ENCODE results near the gene MS4A4E. TPM values are rescaled to one million over a fixed set of nuclear protein-coding genes. Genes with fewer than 3 reads are reported as not detected.

The MS4A4E gene
- total RNA-seq (2022; extraction: Qiagen RNA extraction; ENCODE audit: low read depth) = not detected in 5 replicates

GRCh38 chr11:60242740-60243239, at the start of gene MS4A4E:
MS4A4E (minus strand) TSS chr11:60243137; CDS start chr11:60230055, 13,082 bp downstream.

GRCh38 chr11:60280412-60280811, 37.5 kb upstream of the MS4A4E start, which contains the start of gene MS4A4A:
MS4A4A (plus strand) TSS chr11:60280666; CDS start chr11:60280676, 10 bp downstream.

GRCh38 chr11:60182541-60183330, 60.2 kb downstream of the MS4A4E start, which contains the start of gene MS4A6A:
MS4A6A (minus strand) TSS chr11:60183083; CDS start chr11:60181727, 1,356 bp downstream.

Other genes starting within 250 kb of the MS4A4E start
- gene OOSP4B, start 226.0 kb downstream of the MS4A4E start, total RNA-seq (2022; extraction: Qiagen RNA extraction; ENCODE audit: low read depth) = not detected in 5 replicates
- not detected in 5 replicates for gene OOSP2, start 202.7 kb downstream of the MS4A4E start, total RNA-seq (2022; extraction: Qiagen RNA extraction; ENCODE audit: low read depth)
- gene MS4A3, start 186.5 kb downstream of the MS4A4E start, total RNA-seq (2022; extraction: Qiagen RNA extraction; ENCODE audit: low read depth) = not detected in 5 replicates
- gene MS4A2, start 154.5 kb downstream of the MS4A4E start, total RNA-seq (2022; extraction: Qiagen RNA extraction; ENCODE audit: low read depth) = not detected in 5 replicates
- not detected in 5 replicates for gene MS4A6A, start 60.1 kb downstream of the MS4A4E start, total RNA-seq (2022; extraction: Qiagen RNA extraction; ENCODE audit: low read depth)
- gene MS4A4A, start 37.5 kb upstream of the MS4A4E start, total RNA-seq (2022; extraction: Qiagen RNA extraction; ENCODE audit: low read depth) = not detected in 5 replicates
- gene MS4A6E, start 84.1 kb upstream of the MS4A4E start, total RNA-seq (2022; extraction: Qiagen RNA extraction; ENCODE audit: low read depth) = not detected in 5 replicates
- gene MS4A7, start 135.4 kb upstream of the MS4A4E start, total RNA-seq (2022; extraction: Qiagen RNA extraction; ENCODE audit: low read depth) = not detected in 5 replicates
- gene MS4A14, start 153.3 kb upstream of the MS4A4E start, total RNA-seq (2022; extraction: Qiagen RNA extraction; ENCODE audit: low read depth) = not detected in 5 replicates
- gene MS4A5, start 186.4 kb upstream of the MS4A4E start, total RNA-seq (2022; extraction: Qiagen RNA extraction; ENCODE audit: low read depth) = not detected in 5 replicates
- gene MS4A1, start 212.7 kb upstream of the MS4A4E start, total RNA-seq (2022; extraction: Qiagen RNA extraction; ENCODE audit: low read depth) = not detected in 5 replicates
- gene MS4A12, start 249.6 kb upstream of the MS4A4E start, total RNA-seq (2022; extraction: Qiagen RNA extraction; ENCODE audit: low read depth) = not detected in 5 replicates